HCT116 (cell line): Measurements from ENCODE around the gene HMCES. TPM values are rescaled to one million over a fixed set of nuclear protein-coding genes. Genes with fewer than 3 reads are reported as not detected.

ENCODE experiments used
- ATAC-seq: fragments of 200-7000 bp; cut with Tn5 transposase; 2 replicates; pipeline ENCODE4 v1.9.1; 2020; ENCODE audit warnings: mild to moderate bottlenecking, moderate library complexity
- BruUV-seq: library from RNA; stranded (reverse); fragments of 400-500 nt; replicated peaks from 2 replicates; lab custom pipeline; 2021; lab: Mats Ljungman, UMichigan
- CTCF ChIA-PET: fragments of 300-600 bp; sonication (Branson Sonifier 250); formaldehyde crosslinking; loops from one replicate; lab custom pipeline; 2021; ENCODE audit warnings: antibody characterized with exemption; lab: Charles Lee
- POLR2A ChIA-PET: fragments of 300-600, 350-600 bp; sonication (Branson Sonifier 250); formaldehyde crosslinking; loops from one replicate; lab custom pipeline; 2021; ENCODE audit warnings: antibody characterized with exemption; lab: Charles Lee
- RAD21 ChIA-PET, 2 experiments: fragments of 300-600 bp; sonication (Branson Sonifier 250); formaldehyde crosslinking; loops; one replicate each; lab custom pipeline; 2023; ENCODE audit warnings: low total read pairs in 2 of 2; ENCODE audit not compliant: uncharacterized antibody in 2 of 2, unreplicated experiment in 2 of 2, low non-redundant PET in 1 of 2; lab: Charles Lee
- DNase-seq: peaks from one replicate; pipeline ENCODE4 v3.0.0-alpha.2; 2010; ENCODE audit warnings: low read depth, low spot score
- H2AFZ ChIP-seq: fragments of 200-600 bp; shearing (Covaris generic), sonication (generic); 2 replicates; pipeline ENCODE4 v1.6.1; 2017; ENCODE audit warnings: low read depth, mixed run types, mixed read lengths, antibody characterized with exemption, low read length; ENCODE audit not compliant: poor library complexity, severe bottlenecking
- H3K27ac ChIP-seq: 2 replicates; pipeline ENCODE4 v1.5.1; 2012; ENCODE audit warnings: low read depth, low read length
- H3K27me3 ChIP-seq: fragments of 200-600 bp; sonication (generic); 2 replicates; pipeline ENCODE4 v1.6.1; 2016; ENCODE audit warnings: mixed run types, low read length, mixed read lengths; ENCODE audit not compliant: insufficient read depth
- H3K36me3 ChIP-seq, 2 experiments: fragments of 200-500 bp in 1 of 2; fragments of 200-600 bp in 1 of 2; sonication (Bioruptor generic) in 1 of 2; sonication (generic) in 1 of 2; 2 replicates each; pipeline versions ENCODE4 v1.5.1 to v1.6.1; 2014 to 2016; ENCODE audit warnings: low read length in 2 of 2, inconsistent platforms in 1 of 2, mixed read lengths in 1 of 2, mixed run types in 1 of 2; ENCODE audit not compliant: insufficient read depth in 2 of 2, control insufficient read depth in 1 of 2
- H3K4me1 ChIP-seq, 2 experiments: fragments of 200-600 bp in 1 of 2; sonication (generic) in 1 of 2; 2 replicates each; pipeline versions ENCODE4 v1.5.1 to v1.6.1; 2012 to 2017; ENCODE audit warnings: low read length in 2 of 2, inconsistent platforms in 1 of 2, mild to moderate bottlenecking in 1 of 2, mixed read lengths in 1 of 2, mixed run types in 1 of 2, moderate library complexity in 1 of 2; ENCODE audit not compliant: insufficient read depth in 2 of 2, control insufficient read depth in 1 of 2
- H3K4me2 ChIP-seq: fragments of 200-600 bp; sonication (generic); 2 replicates; pipeline ENCODE4 v1.6.1; 2017; ENCODE audit warnings: mixed run types, low read length, mixed read lengths
- H3K4me3 ChIP-seq, 2 experiments: fragments of 200-600 bp in 1 of 2; sonication (generic) in 1 of 2; replicated peaks in 1 of 2; 2 replicates each; pipeline ENCODE4 v1.5.1; 2011 to 2016; ENCODE audit warnings: low read length in 2 of 2, control low read depth in 1 of 2, low read depth in 1 of 2, mild to moderate bottlenecking in 1 of 2, mixed read lengths in 1 of 2, mixed run types in 1 of 2
- H3K79me2 ChIP-seq: fragments of 200-600 bp; sonication (generic); 2 replicates; pipeline ENCODE4 v1.6.1; 2017; ENCODE audit warnings: mild to moderate bottlenecking, mixed run types, low read length, moderate library complexity, mixed read lengths; ENCODE audit not compliant: insufficient read depth
- H3K9ac ChIP-seq: fragments of 200-600 bp; sonication (generic); 2 replicates; pipeline ENCODE4 v1.6.1; 2016; ENCODE audit warnings: low read length, mixed read lengths
- H3K9me2 ChIP-seq: fragments of 200-600 bp; sonication (generic), shearing (Covaris generic); 2 replicates; pipeline ENCODE4 v1.6.1; 2017; ENCODE audit warnings: mixed run types, mild to moderate bottlenecking, moderate library complexity; ENCODE audit not compliant: insufficient read depth
- H3K9me3 ChIP-seq, 2 experiments: fragments of 200-500 bp in 1 of 2; fragments of 200-600 bp in 1 of 2; sonication (Bioruptor generic) in 1 of 2; sonication (generic) in 1 of 2; 2 replicates each; pipeline ENCODE4 v1.6.1; 2014 to 2017; ENCODE audit warnings: low read length in 2 of 2, mixed read lengths in 2 of 2, inconsistent platforms in 1 of 2, low read depth in 1 of 2, mild to moderate bottlenecking in 1 of 2, mixed run types in 1 of 2, moderate library complexity in 1 of 2; ENCODE audit not compliant: control insufficient read depth in 1 of 2, insufficient read depth in 1 of 2
- H4K20me1 ChIP-seq: fragments of 200-600 bp; sonication (generic), shearing (Covaris generic); 2 replicates; pipeline ENCODE4 v1.6.1; 2017; ENCODE audit warnings: mixed run types, mild to moderate bottlenecking, moderate library complexity; ENCODE audit not compliant: insufficient read depth
- CEBPB ChIP-seq: IDR thresholded peaks from 2 replicates; pipeline ENCODE4 v1.6.1; 2012; ENCODE audit warnings: low read depth
- CTCF ChIP-seq, 3 experiments: fragments of 200-600 bp in 1 of 3; sonication (generic) in 1 of 3; IDR thresholded peaks in 2 of 3; conservative IDR thresholded peaks in 1 of 3; 2 replicates each; pipeline ENCODE4 v1.5.1; 2012 to 2017; ENCODE audit warnings: low read depth in 2 of 3, low read length in 2 of 3, antibody characterized with exemption in 1 of 3, borderline replicate concordance in 1 of 3, control low read depth in 1 of 3, mild to moderate bottlenecking in 1 of 3, mixed read lengths in 1 of 3, mixed run types in 1 of 3, moderate library complexity in 1 of 3; ENCODE audit not compliant: insufficient read depth in 1 of 3
- EGR1 ChIP-seq: IDR thresholded peaks from 2 replicates; pipeline ENCODE4 v1.6.1; 2012; ENCODE audit warnings: low read depth
- ELF1 ChIP-seq: IDR thresholded peaks from 2 replicates; pipeline ENCODE4 v1.6.1; 2012; ENCODE audit warnings: low read depth, borderline replicate concordance
- EZH2 ChIP-seq: fragments of 200-600 bp; sonication (generic); IDR thresholded peaks from 2 replicates; pipeline ENCODE4 v1.6.1; 2017; ENCODE audit warnings: antibody characterized with exemption, mixed run types
- EZH2phosphoT487 ChIP-seq: fragments of 200-600 bp; IDR thresholded peaks from 2 replicates; pipeline ENCODE4 v1.6.1; 2018; ENCODE audit warnings: antibody characterized with exemption, borderline replicate concordance
- FOSL1 ChIP-seq: IDR thresholded peaks from 2 replicates; pipeline ENCODE4 v1.6.1; 2012; ENCODE audit warnings: low read depth
- JUND ChIP-seq: IDR thresholded peaks from 2 replicates; pipeline ENCODE4 v1.6.1; 2012
- POLR2A ChIP-seq: IDR thresholded peaks from 2 replicates; pipeline ENCODE4 v1.7.0; 2011; ENCODE audit warnings: borderline replicate concordance; ENCODE audit not compliant: insufficient read depth, insufficient read length; ENCODE audit errors: extremely low read depth
- POLR2AphosphoS5 ChIP-seq: IDR thresholded peaks from 2 replicates; pipeline ENCODE4 v1.6.1; 2011; ENCODE audit warnings: mild to moderate bottlenecking, low read depth, low read length, moderate library complexity
- RAD21 ChIP-seq: IDR thresholded peaks from 2 replicates; pipeline ENCODE4 v1.6.1; 2012; ENCODE audit warnings: low read depth, mild to moderate bottlenecking
- SIN3A ChIP-seq: IDR thresholded peaks from 2 replicates; pipeline ENCODE4 v1.6.1; 2012; ENCODE audit warnings: low read depth
- SRF ChIP-seq: IDR thresholded peaks from 2 replicates; pipeline ENCODE4 v1.6.1; 2012; ENCODE audit warnings: low read depth
- TCF7L2 ChIP-seq: IDR thresholded peaks from 2 replicates; pipeline ENCODE4 v1.7.0; 2011; ENCODE audit warnings: borderline replicate concordance, inconsistent platforms; ENCODE audit not compliant: insufficient read depth, insufficient read length; ENCODE audit errors: extremely low read depth
- YY1 ChIP-seq: IDR thresholded peaks from 2 replicates; pipeline ENCODE4 v1.6.1; 2011; ENCODE audit warnings: low read length, low read depth, moderate library complexity, mild to moderate bottlenecking; ENCODE audit not compliant: insufficient replicate concordance; ENCODE audit errors: extremely low read depth
- ZBTB33 ChIP-seq: IDR thresholded peaks from 2 replicates; pipeline ENCODE4 v1.6.1; 2011; ENCODE audit warnings: mild to moderate bottlenecking, low read length, moderate library complexity; ENCODE audit not compliant: insufficient replicate concordance; ENCODE audit errors: extremely low read depth
- ZFX ChIP-seq: fragments of 450-650 bp; IDR thresholded peaks from 2 replicates; pipeline ENCODE4 v1.6.1; 2017
- ZNF274 ChIP-seq: fragments of 200-500 bp; sonication (Bioruptor generic); IDR thresholded peaks from 2 replicates; pipeline ENCODE4 v1.6.1; 2014; ENCODE audit warnings: mild to moderate bottlenecking, low read depth, low read length, inconsistent platforms
- intact Hi-C: fragments of 100-400 bp; cut with micrococcal nuclease; formaldehyde crosslinking; loops from 2 replicates; pipeline ENCODE4 v1.10.0; 2022
- total RNA-seq: library from RNA; stranded (reverse); gene quantifications from one replicate; pipeline ENCODE4 v1.2.1, GENCODE V29; 2021; ENCODE audit not compliant: unreplicated experiment
- TF ChIP-seq, protein P1 (sequence below): IDR thresholded peaks from 2 replicates; pipeline ENCODE4 v1.6.1; 2012
- TF ChIP-seq, protein P2 (sequence below): IDR thresholded peaks from 2 replicates; pipeline ENCODE4 v1.6.1; 2012

The HMCES gene
- total RNA-seq, 1 experiment from 2014 or later: 78.9 TPM

DNA sequence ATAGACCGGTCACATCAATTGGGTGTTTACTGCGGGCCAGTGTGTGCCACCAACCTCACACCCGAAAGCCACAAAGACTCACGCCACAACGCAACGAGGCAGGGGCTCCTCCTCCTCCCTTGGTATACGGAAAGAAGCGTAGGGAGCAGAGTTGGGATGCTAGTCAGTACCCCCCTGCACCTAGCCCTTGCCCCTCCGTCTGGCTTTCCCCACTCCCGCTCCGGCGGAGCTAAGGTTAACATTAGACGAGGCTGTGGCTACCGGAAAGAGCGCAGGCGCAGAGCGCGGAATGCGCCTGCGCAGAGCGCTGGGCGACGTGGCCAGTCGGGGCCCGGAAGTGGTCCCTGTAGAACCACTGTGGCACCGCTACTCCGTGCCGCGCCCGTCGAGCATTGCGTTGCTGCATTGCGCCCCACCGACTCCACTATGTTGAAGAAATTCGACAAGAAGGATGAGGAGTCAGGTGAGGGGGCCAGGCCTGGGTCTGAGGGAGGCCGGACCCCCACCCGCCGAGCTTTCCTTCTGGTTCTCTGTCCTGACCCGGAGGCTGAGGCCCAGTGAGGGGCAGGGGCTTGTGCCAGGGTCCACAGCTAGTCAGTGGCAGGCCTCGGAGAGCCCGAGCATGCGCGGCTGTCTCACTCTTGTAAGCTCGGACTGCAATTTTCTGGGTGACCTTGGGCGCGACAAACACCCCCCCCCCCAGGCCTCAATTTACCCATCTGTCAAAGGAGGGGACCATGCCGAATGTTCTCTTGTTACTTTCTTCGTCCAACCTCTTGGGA lies 29.2 kb upstream of the HMCES start, which contains the start of gene COPG1:
Gene COPG1, plus strand, starts transcription at position 323 of the 782 bp plus-strand sequence. Its CDS starts 104 bp downstream, at position 427.
- CTCF ChIA-PET: interaction anchor here (0.6 to 1.3 kb wide), 5 partner anchors 88 to 279 kb away, joined by 3 to 7 read pairs (median 5); no protein-coding TSS in a partner anchor
- Histone ChIP-seq H3K27me3 (no peaks in the 10 kb centered on the region), H3K4me1 (peaks cover 7 to 23% of the 10 kb centered on the region in 2 experiments; a peak in 3 of 4 replicates), H3K9ac (peak within 1 kb of the TSS; percentile 93), H3K9me2 (no peaks in the 10 kb centered on the region), H3K4me2 (peak within 1 kb of the TSS; percentile 93), H3K27ac (peak within 1 kb of the TSS; percentile 62), H4K20me1 (no peaks in the 10 kb centered on the region), H2AFZ (peak within 1 kb of the TSS; percentile 24), H3K9me3 (no peaks in the 10 kb centered on the region), H3K36me3 (peaks cover 20 to 21% of the 10 kb centered on the region in 2 experiments; a peak in 3 of 4 replicates), H3K4me3 (peak within 1 kb of the TSS; percentile 95 to 97), H3K79me2 (peaks cover 31% of the 10 kb centered on the region)
- peak; percentile 75 for DNase-seq
- RAD21 ChIA-PET: interaction anchor here (0.7 to 1.1 kb wide), 5 partner anchors 88 to 280 kb away, joined by 3 to 4 read pairs (median 3); no protein-coding TSS in a partner anchor
- intact Hi-C loops: loop anchor here (1.0 to 10.0 kb wide), 2 partner anchors 225 to 279 kb away; no protein-coding TSS in a partner anchor
- ATAC-seq: peak; percentile 88
- TSS peak; percentile 63 for BruUV-seq
- POLR2A ChIA-PET: interaction anchor here (0.7 to 1.3 kb wide), 10 partner anchors 9 to 197 kb away, joined by 3 to 6 read pairs (median 3); partner anchors contain the start of gene CNBP
- TF ChIP-seq POLR2AphosphoS5 (peak; percentile 96; the same call in 1 of the 2 replicates), ELF1 (peak; percentile 85), YY1 (no peak), CEBPB (no peak), EZH2phosphoT487 (no peak), CTCF (IDR thresholded peaks at IDR 0.05 in 2 of 3, conservative IDR thresholded peaks at IDR 0.05 in 1 of 3; ENCODE audit: borderline replicate concordance in 1 of 3, insufficient read depth in 1 of 3, low read depth in 2 of 3, low read length in 2 of 3) (no peak), POLR2A (peak; percentile 66), JUND (no peak), SRF (no peak), ZNF274 (no peak), ZFX (peak; percentile 87), RAD21 (no peak), EGR1 (no peak), EZH2 (no peak), FOSL1 (no peak), ZBTB33 (no peak), SIN3A (peak; percentile 91), TCF7L2 (peak; percentile 59)
- TF ChIP-seq, protein P1, sequence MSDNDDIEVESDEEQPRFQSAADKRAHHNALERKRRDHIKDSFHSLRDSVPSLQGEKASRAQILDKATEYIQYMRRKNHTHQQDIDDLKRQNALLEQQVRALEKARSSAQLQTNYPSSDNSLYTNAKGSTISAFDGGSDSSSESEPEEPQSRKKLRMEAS: 0 out of 2 replicates have a peak, but pooled peaks have one; percentile 14
- TF ChIP-seq, protein P2, sequence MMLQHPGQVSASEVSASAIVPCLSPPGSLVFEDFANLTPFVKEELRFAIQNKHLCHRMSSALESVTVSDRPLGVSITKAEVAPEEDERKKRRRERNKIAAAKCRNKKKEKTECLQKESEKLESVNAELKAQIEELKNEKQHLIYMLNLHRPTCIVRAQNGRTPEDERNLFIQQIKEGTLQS: no peak
